Ascending aorta (tissue), 2 donors: Measurements from ENCODE around the gene AGPAT4. TPM values are rescaled to one million over a fixed set of nuclear protein-coding genes. Genes with fewer than 3 reads are reported as not detected.

ENCODE experiments used
- DNase-seq, 2 donors: peaks; one replicate each; pipeline ENCODE4 v3.0.0-alpha.2; 2019; ENCODE audit warnings: low spot score in 2 of 2
- H3K27ac ChIP-seq, 2 donors: fragments of 200-600 bp; sonication (generic); one replicate each; pipeline ENCODE4 v1.5.1; 2016 to 2017; ENCODE audit warnings: mild to moderate bottlenecking in 1 of 2
- H3K27me3 ChIP-seq: fragments of 200-600 bp; sonication (generic); one replicate; pipeline ENCODE4 v1.5.1; 2017
- H3K36me3 ChIP-seq, 2 donors: fragments of 200-600 bp; sonication (generic); one replicate each; pipeline ENCODE4 v1.5.1; 2016
- H3K4me1 ChIP-seq, 2 donors: fragments of 200-600 bp; sonication (generic); one replicate each; pipeline ENCODE4 v1.5.1; 2016 to 2017; ENCODE audit warnings: mild to moderate bottlenecking in 1 of 2
- H3K4me3 ChIP-seq, 2 donors: fragments of 200-600 bp; sonication (generic); one replicate each; pipeline ENCODE4 v1.5.1; 2016 to 2017; ENCODE audit warnings: mild to moderate bottlenecking in 1 of 2
- H3K9me3 ChIP-seq, 2 donors: fragments of 200-600 bp; sonication (generic); one replicate each; pipeline ENCODE4 v1.5.1; 2016
- intact Hi-C: fragments of 100-400 bp; cut with DNase I; formaldehyde crosslinking; loops from one replicate; pipeline ENCODE4 v1.15.1; 2023
- total RNA-seq: library from RNA; depleted of rRNA; stranded (reverse); fragments of >200 nt; gene quantifications from one replicate; pipeline ENCODE4 v1.1.0, GENCODE V29; 2016
- TF ChIP-seq, protein P1 (sequence below), 3 experiments: fragments of 200-600 bp in 2 of 3; fragments of 450-650 bp in 1 of 3; sonication (generic) in 2 of 3; IDR thresholded peaks; one replicate each; pipeline ENCODE4 v1.5.1; 2016 to 2019; ENCODE audit warnings: antibody characterized with exemption in 3 of 3, mild to moderate bottlenecking in 1 of 3, moderate library complexity in 1 of 3

AGPAT4 gene
- total RNA-seq, 1 donor from 2014 or later: 6.8 TPM

DNA sequence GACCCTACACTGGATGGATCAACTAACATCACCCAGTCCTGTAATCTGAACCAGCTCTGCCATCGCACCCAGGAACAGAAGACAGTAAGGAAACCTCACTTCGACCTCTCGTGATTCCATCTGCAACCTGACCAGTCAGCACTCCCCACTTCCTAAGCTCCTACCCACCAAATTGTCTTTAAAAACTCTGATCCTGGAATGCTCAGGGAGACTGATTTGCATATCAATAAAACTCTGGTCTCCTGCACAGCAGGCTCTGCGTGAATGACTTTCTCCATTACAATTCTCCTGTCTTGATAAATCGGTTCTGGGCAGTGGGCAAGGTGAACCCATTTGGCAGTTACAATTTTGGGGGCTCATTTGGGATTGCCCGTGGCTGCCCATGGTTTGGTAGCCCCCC, 18.3 kb upstream of the AGPAT4 start:
- Histone ChIP-seq H3K27me3 (no peaks in the 10 kb centered on the region), H3K9me3 (no peaks in the 10 kb centered on the region), H3K4me3 (no peak overlapping the region), H3K27ac (no peak overlapping the region), H3K4me1 (no peaks in the 10 kb centered on the region), H3K36me3 (no peaks in the 10 kb centered on the region)
- intact Hi-C loops: no loop called here
- TF ChIP-seq, protein P1, sequence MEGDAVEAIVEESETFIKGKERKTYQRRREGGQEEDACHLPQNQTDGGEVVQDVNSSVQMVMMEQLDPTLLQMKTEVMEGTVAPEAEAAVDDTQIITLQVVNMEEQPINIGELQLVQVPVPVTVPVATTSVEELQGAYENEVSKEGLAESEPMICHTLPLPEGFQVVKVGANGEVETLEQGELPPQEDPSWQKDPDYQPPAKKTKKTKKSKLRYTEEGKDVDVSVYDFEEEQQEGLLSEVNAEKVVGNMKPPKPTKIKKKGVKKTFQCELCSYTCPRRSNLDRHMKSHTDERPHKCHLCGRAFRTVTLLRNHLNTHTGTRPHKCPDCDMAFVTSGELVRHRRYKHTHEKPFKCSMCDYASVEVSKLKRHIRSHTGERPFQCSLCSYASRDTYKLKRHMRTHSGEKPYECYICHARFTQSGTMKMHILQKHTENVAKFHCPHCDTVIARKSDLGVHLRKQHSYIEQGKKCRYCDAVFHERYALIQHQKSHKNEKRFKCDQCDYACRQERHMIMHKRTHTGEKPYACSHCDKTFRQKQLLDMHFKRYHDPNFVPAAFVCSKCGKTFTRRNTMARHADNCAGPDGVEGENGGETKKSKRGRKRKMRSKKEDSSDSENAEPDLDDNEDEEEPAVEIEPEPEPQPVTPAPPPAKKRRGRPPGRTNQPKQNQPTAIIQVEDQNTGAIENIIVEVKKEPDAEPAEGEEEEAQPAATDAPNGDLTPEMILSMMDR (IDR thresholded peaks at IDR 0.05): no peak
- no peak for DNase-seq

DNA sequence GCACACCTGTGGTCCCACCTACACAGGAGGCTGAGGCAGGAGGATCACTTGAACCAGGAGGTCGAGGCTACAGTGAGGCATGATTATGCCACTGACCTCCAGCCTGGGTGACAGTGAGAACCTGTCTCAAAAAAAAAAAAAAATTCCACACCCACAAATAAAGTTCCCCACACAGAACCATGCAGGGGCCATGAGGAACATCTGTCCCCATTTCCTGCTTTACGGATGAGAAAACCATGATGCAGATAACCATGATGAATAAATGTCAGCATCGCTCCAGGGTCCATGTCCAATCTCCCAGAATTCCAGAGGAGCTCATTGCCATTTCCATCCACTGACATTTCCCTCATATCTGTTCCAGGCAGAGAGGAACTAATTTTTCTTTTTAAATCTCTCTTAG, 16.9 kb upstream of the AGPAT4 start:
- TF ChIP-seq, protein P1 (IDR thresholded peaks at IDR 0.05): no peak
- intact Hi-C loops: no loop called here
- no peak overlapping the region for H3K27ac ChIP-seq
- DNase-seq: no peak
- H3K9me3 ChIP-seq: no peaks in the 10 kb centered on the region
- no peaks in the 10 kb centered on the region for H3K27me3 ChIP-seq
- H3K36me3 ChIP-seq: no peaks in the 10 kb centered on the region
- H3K4me3 ChIP-seq: no peak overlapping the region
- H3K4me1 ChIP-seq: no peaks in the 10 kb centered on the region

DNA sequence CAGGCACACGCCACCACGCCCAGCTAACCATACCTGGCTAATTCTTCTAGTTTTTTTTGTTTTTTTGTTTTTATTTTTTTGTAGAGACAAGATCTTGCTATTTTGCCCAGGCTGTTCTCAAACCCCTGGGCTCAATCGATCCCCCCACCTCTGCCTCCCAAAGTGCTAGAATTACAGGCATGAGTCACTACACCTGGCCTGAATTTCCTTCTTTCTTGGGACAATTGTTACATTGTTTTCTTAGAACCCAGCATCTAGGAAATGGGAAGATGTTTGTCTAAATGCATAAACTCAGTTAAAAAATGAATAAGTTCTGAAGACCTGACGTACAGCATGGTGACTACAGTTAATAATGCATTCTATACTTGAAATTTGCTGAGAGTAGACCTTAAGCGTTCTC, 10.8 kb upstream of the AGPAT4 start:
- Histone ChIP-seq H3K4me3 (no peak overlapping the region), H3K9me3 (no peaks in the 10 kb centered on the region), H3K27me3 (no peaks in the 10 kb centered on the region), H3K27ac (no peak overlapping the region), H3K4me1 (no peaks in the 10 kb centered on the region), H3K36me3 (no peaks in the 10 kb centered on the region)
- TF ChIP-seq, protein P1 (IDR thresholded peaks at IDR 0.05): no peak
- no peak for DNase-seq
- intact Hi-C loops: no loop called here

DNA sequence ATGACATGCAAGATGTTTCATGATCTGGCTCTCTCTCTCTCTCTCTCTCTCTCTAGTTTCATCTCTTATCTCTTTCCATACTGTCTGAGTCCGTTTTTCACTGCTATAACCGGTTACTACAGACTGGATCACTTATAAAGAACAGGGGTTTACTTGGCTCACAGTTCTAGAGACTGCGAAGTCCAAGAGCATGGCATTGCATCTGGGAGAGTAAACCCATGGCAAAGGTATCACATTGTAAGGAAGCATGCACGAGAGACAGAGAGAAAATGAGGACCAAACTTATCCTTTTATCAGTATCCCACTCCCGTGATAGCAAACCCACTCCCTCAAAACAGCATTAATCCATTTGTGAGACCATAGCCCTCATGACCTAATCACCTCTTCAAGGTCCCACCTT, 7.2 kb upstream of the AGPAT4 start:
- no peak overlapping the region for H3K27ac ChIP-seq
- no peaks in the 10 kb centered on the region for H3K4me1 ChIP-seq
- H3K9me3 ChIP-seq: no peaks in the 10 kb centered on the region
- no peaks in the 10 kb centered on the region for H3K27me3 ChIP-seq
- DNase-seq: no peak
- H3K36me3 ChIP-seq: no peaks in the 10 kb centered on the region
- TF ChIP-seq, protein P1 (IDR thresholded peaks at IDR 0.05): no peak
- intact Hi-C loops: no loop called here
- H3K4me3 ChIP-seq: no peak overlapping the region

DNA sequence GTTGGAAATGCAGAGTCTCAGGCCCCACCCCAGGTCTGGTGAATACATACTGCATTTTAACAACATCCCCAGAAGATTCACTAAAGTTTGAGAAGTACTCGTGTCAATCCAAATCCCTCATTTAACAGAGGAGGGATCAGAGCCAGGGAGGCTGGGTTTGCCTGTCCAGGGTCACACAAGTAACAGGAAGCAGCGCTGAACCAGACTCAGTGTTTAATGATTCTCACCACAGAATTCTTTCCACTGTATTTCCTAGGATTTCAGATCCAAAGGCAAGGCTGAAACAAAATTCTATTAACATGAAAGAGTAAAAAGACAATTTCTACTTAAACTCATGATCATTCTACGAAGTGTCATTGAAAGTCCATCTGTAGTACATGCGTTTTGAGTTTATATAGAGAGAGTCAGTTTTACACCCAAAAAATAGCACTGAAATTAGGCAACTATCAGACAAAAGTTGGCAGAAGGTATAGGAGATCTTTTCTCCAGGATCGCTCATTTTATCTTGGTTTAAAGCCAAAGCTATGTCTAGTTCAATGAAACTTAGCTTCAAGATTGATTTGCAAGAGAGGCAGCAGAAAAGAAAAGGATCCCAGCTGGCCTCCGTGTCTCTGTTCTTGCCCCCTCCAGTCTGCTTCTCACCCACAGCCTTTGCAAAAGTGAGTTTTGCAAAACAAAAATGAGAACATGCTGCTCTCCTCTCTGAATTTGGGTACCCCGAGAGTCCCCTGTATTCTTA, 6.0 kb upstream of the AGPAT4 start:
- H3K27me3 ChIP-seq: no peaks in the 10 kb centered on the region
- DNase-seq: no peak
- no peaks in the 10 kb centered on the region for H3K9me3 ChIP-seq
- no peak overlapping the region for H3K4me3 ChIP-seq
- intact Hi-C loops: loop anchor here (10.0 kb wide), 1 partner anchor 345 kb away; no protein-coding TSS in a partner anchor
- H3K4me1 ChIP-seq: no peaks in the 10 kb centered on the region
- TF ChIP-seq, protein P1 (IDR thresholded peaks at IDR 0.05): no peak
- no peaks in the 10 kb centered on the region for H3K36me3 ChIP-seq
- no peak overlapping the region for H3K27ac ChIP-seq
